T47D (cell line): ENCODE measurements around the gene CIAPIN1.
A peak's percentile ranks its signal among the peaks of the same experiment; 100 is the strongest.

Source experiments
- DNase-seq, 2 experiments: peaks; one replicate each; pipeline versions ENCODE4 v3.0.0 to v3.0.0-alpha.2; 2011 to 2012; ENCODE audit warnings: low read depth in 1 of 2, low spot score in 1 of 2
- JUND ChIP-seq: IDR thresholded peaks from 2 replicates; pipeline ENCODE4 v1.6.1; 2012; ENCODE audit warnings: low read depth
- in situ Hi-C: cut with HindIII; loops from 2 replicates; pipeline ENCODE4 v1.10.0; 2016; ENCODE audit warnings: low sequenced_read_pairs, low pct_unique_long_range_greater_than_20kb

CIAPIN1 gene

DNA sequence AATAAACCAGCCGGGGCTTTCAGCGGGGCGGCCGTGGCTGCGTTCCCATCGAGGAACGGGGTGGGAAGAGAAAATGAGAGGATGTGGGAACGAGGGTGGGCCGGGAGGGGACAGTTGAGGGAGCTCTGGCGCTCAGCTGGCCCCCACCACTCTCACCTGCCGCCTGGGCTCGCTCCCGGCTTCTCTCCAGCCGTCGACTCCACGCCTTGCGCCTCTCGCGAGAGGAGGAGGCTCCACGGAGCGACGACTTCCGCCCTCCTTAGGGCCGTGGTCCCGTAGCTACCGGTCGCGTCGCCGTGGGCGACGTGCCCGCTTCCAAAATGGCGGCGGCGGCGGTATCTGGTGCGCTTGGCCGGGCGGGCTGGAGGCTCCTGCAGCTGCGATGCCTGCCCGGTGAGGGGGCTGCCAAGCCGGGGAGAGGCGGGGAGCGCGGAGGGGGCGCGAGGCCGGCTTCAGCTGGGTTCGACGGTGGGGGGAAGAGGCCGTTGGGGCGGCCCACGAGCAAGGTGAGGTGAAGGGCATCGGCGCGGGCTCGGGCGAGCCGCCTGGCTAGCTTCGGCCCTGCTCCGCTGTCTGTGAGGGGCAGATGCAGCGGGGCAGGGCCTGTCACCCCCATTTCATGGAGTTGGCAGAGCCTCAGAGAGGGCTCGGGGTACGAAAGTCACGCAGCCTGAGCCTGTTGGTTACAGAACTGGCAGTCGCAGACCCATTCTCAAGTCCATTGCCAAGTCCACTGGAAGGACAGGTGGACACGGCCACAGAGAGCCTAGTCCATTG is at the start of gene CIAPIN1, which contains the start of gene COQ9:
Gene CIAPIN1, minus strand, starts transcription at position 200 of the 777 bp plus-strand sequence. CDS start 6,457 bp downstream, outside the sequence.
Gene COQ9, plus strand, starts transcription at position 294 of the 777 bp plus-strand sequence. Its CDS starts 27 bp downstream, at position 321.
- no peak for TF ChIP-seq JUND
- in situ Hi-C loops: no loop called here
- peak; percentile 72 to 93 for DNase-seq

- in situ Hi-C loops: no loop called here
- TF ChIP-seq JUND: no peak
- no peak for DNase-seq
Measured at GRCh38 chr16:57493767-57494166, 46.6 kb upstream of the CIAPIN1 start.

GRCh38 chr16:57489229-57489628 is 42.0 kb upstream of the CIAPIN1 start:
- DNase-seq: no peak
- in situ Hi-C loops: no loop called here
- no peak for TF ChIP-seq JUND

DNA sequence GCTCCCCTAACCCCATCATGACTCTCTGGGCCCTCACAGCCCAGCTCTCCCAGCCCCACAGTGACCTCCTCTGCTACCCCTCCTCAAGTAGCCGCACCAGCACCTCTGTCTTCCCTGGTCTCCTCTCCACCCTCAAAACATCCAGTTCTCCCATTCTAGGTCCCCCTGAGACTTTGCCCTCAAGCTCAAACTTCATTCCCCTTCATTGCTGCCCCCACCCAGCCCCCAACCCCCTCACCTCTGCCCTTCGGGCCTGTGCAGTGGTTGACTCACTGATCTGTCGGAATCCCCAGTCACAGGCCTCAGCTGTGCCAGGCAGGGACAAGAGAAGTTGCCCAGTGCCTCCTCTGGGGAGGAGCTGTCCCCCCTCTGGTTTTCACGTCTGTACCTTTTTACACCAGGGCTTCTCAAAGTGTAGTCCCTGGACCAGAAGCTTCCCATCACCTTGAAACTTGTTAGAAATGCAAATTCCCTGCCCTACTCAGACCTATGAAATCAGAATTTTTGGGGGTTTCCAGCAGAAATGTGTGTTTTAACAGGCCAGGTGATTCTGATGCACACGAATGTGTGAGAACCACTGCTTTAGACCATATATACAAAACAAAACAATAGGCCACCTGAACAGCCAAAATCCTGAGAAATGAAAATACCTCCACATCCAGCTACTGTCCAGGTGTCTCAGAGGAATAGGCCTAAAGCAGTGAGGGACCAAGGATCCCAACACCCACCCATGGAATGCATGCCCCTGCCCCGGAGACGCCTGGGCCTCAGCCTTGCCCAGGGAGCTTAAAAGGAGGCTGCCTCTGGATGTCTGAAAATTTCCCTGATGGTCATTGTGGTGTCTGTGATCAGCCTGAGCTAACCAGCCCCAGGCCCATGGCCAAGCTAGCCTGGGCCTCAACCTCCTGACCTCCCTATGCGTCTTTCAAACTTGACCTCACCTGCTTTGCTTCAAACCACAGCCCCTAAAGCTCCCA is 40.0 kb upstream of the CIAPIN1 start:
- no peak for TF ChIP-seq JUND
- DNase-seq: no peak
- in situ Hi-C loops: no loop called here

- peak; percentile 72 to 93 for DNase-seq
- no peak for TF ChIP-seq JUND
- in situ Hi-C loops: no loop called here
Measured at GRCh38 chr16:57485916-57486857, 39.0 kb upstream of the CIAPIN1 start, which contains the start of gene DOK4. TSS of gene DOK4 (minus strand) at chr16:57486493. CDS start at chr16:57479507, 6,986 bp downstream.

DNA sequence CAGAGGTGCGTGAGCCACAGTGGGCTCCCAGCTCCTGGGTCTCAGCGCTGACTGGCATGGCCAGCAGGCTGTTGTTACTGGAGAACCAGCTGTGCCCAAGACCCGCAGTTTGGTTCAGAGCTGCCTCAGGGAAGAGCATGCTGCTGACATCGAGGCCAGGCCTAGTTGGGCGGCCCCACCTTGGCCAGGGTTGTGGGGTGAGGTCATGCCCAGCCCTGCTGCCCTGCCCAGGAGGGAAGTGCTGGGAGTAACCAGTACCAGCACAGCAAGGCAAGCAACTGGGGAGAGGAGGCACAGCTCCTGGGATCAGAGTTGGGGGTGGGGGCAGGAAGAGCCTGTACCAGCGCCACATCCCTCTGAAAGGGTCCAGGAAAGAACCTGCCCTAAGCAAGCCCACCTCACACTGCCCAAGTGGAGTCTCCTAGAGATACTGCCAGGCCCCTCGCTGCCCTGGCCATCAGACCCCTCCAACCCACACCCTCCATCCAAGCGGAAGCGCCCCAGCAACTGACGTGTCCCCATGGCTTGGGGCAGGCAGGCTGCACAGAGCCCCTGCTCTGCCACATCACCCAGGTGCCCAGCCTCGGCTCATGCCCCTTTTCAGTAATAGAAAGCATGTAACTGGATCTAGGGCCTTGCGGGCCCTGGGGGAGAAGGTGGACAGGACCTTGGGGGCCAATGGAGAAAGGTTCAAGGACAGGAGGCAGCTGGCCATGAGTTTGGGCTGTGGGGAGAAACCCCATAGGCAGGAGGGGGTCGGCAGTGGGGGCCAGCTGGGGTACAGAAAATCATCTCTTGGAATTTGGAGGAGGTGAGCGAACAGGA is 38.1 kb upstream of the CIAPIN1 start:
- TF ChIP-seq JUND: no peak
- in situ Hi-C loops: no loop called here
- no peak for DNase-seq

- in situ Hi-C loops: no loop called here
- no peak for DNase-seq
- no peak for TF ChIP-seq JUND
Measured at GRCh38 chr16:57484515-57485005, 37.4 kb upstream of the CIAPIN1 start.

GRCh38 chr16:57483725-57484514 is 36.7 kb upstream of the CIAPIN1 start:
- in situ Hi-C loops: no loop called here
- no peak for DNase-seq
- no peak for TF ChIP-seq JUND

DNA sequence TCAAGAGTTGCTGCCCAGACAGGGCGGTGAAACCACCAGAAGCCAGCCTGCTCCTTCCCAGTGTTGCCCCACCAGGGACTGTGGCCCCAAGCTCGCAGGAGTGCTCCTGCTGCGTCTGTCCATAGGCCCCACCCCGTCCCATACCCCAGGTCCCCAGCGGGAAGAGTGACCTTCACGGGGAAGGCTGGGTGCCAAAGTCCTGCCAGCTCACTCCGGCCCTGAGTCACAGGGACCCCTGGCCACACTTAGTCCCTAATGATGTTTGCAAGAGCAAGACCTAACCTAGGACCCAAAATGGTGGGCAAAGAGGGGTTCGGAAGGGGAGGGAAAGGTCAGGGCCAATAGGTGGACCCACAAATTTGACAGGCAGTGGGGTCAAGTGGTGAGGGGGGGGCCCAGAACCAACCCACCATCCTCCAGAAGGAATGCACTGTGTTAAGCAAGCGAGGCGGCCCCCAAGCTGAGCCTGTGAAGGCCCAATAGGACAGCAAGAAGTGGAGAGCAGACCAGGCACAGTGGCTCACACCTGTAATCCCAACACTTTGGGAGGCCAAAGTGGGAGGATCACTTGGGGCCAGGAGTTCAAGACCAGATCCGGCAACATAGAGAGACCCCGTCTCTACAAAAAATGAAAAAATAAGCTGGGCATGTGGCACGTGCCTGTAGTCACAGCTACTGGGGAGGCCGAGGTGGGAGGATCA is 35.8 kb upstream of the CIAPIN1 start:
- in situ Hi-C loops: no loop called here
- no peak for DNase-seq
- TF ChIP-seq JUND: no peak

DNA sequence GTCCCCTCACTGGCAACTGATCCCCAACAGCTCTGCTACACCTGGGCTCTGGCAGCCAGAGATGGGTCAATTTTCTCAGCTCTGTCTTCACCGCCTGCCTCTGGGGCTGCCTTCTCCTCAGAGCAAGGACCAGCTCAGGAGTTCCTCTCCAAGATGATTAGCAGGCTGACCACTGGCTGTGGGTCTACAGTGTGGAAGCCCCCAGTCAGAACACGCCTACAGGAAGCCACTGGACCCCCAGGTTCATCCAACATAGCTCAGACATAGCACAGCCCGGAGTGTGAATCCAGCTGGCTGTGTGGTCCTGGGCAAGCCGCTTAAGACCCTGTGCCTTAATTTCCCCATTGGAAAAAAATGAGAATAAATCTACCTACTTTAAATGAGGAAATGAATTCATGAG is 34.2 kb upstream of the CIAPIN1 start:
- no peak for DNase-seq
- in situ Hi-C loops: no loop called here
- no peak for TF ChIP-seq JUND
